ENCODE results near the gene IQCH.

The IQCH gene

GRCh38 chr15:67456677-67457529 lies 202.3 kb downstream of the IQCH start:
- peak; percentile 85 for TF ChIP-seq CTCF (IDR thresholded peaks at IDR 0.05; ENCODE audit: low read depth, low read length, missing control alignments)
- peak; percentile 23 for DNase-seq (ENCODE audit: low read depth)
- no peak overlapping the region for H3K4me3 ChIP-seq (ENCODE audit: low read depth, low read length)
- in situ Hi-C loops (cut with HindIII; ENCODE audit: low sequenced_read_pairs) = no loop called here

- H3K4me3 ChIP-seq (ENCODE audit: low read depth, low read length) = no peak overlapping the region
- no peak for TF ChIP-seq CTCF (IDR thresholded peaks at IDR 0.05; ENCODE audit: low read depth, low read length, missing control alignments)
- DNase-seq (ENCODE audit: low read depth) = no peak
- in situ Hi-C loops (cut with HindIII; ENCODE audit: low sequenced_read_pairs) = no loop called here
These were observed 203.9 kb downstream of the IQCH start for GRCh38 chr15:67458331-67459029.

- H3K4me3 ChIP-seq (ENCODE audit: low read depth, low read length) = no peak overlapping the region
- no peak for TF ChIP-seq CTCF (IDR thresholded peaks at IDR 0.05; ENCODE audit: low read depth, low read length, missing control alignments)
- in situ Hi-C loops (cut with HindIII; ENCODE audit: low sequenced_read_pairs) = no loop called here
- DNase-seq (ENCODE audit: low read depth) = no peak
These were observed 205.9 kb downstream of the IQCH start for GRCh38 chr15:67460521-67460920.

GRCh38 chr15:67461735-67462134 lies 207.1 kb downstream of the IQCH start:
- no peak overlapping the region for H3K4me3 ChIP-seq (ENCODE audit: low read depth, low read length)
- no peak for TF ChIP-seq CTCF (IDR thresholded peaks at IDR 0.05; ENCODE audit: low read depth, low read length, missing control alignments)
- DNase-seq (ENCODE audit: low read depth) = no peak
- in situ Hi-C loops (cut with HindIII; ENCODE audit: low sequenced_read_pairs) = no loop called here

- no peak for DNase-seq (ENCODE audit: low read depth)
- in situ Hi-C loops (cut with HindIII; ENCODE audit: low sequenced_read_pairs) = no loop called here
- no peak overlapping the region for H3K4me3 ChIP-seq (ENCODE audit: low read depth, low read length)
- TF ChIP-seq CTCF (IDR thresholded peaks at IDR 0.05; ENCODE audit: low read depth, low read length, missing control alignments) = no peak
These were observed 208.3 kb downstream of the IQCH start for GRCh38 chr15:67462875-67463274.

GRCh38 chr15:67463488-67463887 lies 208.9 kb downstream of the IQCH start:
- no peak for DNase-seq (ENCODE audit: low read depth)
- in situ Hi-C loops (cut with HindIII; ENCODE audit: low sequenced_read_pairs) = no loop called here
- H3K4me3 ChIP-seq (ENCODE audit: low read depth, low read length) = no peak overlapping the region
- TF ChIP-seq CTCF (IDR thresholded peaks at IDR 0.05; ENCODE audit: low read depth, low read length, missing control alignments) = no peak
